Stimulated activated CD4-positive, alpha-beta T cell treated with anti-CD3 and anti-CD28 coated beads, Interleukin-2, amount 100 ng/mL, for 48 hours (primary cell): ENCODE measurements around the gene ATXN7L2.
"Not testable (repeated sequence)": the region's sequence is repeated elsewhere in the genome, so short reads cannot be mapped to it uniquely, and the experiment has no call there.

Experiments used
- DNase-seq, 2 donors: peaks; one replicate each; pipeline ENCODE4 v3.0.0-alpha.2; 2020

Gene ATXN7L2

GRCh38 chr1:109483672-109484518 is at the start of gene ATXN7L2:
Gene ATXN7L2 (plus strand): TSS chr1:109483905. CDS start chr1:109483954, 49 bp downstream.
- peak; percentile 81 to 86 for DNase-seq

- DNase-seq = no peak
These were observed 49.2 kb upstream of the ATXN7L2 start for GRCh38 chr1:109434484-109434883.

DNA sequence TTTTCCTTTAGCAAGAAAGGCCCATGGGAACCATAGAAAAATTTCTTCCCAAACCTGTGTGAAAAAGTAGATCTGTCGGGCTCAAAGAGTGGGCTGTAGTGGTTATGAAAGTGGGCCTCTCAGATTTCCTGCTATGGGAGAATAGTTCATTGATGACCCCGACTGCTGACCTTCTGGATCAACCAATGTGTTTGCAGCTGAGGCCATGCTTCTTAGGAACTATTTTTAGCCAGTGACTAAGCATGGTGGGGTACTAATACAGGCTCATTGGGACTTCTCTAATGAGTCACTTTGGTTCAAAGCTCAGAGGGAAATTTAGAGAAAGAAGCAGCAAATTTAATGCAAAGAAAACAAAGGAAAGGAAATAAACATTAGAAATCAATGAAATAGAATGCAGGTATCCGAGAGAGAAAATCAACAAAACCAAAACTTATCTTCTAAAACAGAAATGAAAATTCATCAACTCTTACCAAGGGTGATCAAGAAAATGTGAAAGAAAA is 44.9 kb upstream of the ATXN7L2 start:
- DNase-seq = no peak

DNA sequence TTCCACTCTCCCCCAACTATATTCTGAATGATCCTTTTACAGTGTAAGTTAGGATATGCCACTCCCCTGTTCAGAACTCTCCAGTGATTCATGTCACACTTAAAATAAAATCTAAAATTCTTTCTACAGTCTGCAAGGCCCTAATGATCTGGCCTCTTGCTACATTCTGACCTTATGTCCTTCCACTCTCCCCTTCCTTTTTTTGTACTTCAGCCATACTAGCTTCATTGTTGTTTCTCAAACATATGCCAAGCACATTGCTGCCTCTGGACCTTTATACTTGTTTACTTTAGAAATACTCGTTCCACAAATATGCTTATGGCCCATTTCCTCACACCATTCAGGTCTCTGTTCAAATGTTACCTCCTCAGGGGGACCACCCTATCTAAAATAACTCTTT is 42.6 kb upstream of the ATXN7L2 start:
- DNase-seq = no peak

GRCh38 chr1:109443476-109443875 is 40.2 kb upstream of the ATXN7L2 start:
- DNase-seq = no peak

DNA sequence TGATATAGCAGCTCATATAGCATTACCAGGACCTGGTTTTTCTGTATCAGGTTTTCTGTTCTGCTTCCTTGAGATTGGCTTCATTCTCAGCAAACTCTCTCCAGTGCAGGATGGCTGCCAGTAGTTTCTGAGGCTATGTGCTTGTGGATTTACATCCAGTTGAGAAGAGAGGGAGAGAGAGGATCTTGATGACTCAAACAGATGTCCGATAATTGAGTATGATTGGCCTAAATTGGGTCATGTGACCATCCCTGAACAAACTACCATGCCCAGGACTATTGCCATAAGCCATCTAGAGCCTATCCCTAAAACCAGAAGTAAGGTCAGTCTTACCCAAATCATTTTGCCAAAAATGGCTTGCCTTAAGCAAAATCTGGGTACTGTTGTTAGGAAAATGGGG is 39.4 kb upstream of the ATXN7L2 start:
- no peak for DNase-seq

GRCh38 chr1:109445949-109446695 is 37.6 kb upstream of the ATXN7L2 start:
- DNase-seq = not testable (repeated sequence)

DNA sequence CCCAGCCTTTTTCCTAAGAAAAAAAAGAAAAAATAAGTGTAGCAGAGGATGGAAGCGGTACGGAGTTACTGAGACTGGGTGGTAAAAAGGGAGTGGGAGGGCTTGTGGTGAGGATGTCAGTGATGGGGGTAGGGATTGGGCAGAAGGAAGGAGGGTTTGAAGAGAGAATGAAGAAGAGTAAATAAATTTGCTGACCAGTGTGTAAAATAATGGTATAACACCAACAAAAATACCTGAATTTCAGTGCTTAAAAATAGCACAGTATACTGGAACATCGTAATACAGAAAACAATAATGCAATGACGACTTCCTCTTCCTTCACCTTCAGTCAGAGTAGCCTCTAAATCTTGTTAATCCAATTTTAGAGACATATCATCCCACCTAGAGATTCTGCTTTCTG is 36.2 kb upstream of the ATXN7L2 start:
- DNase-seq = no peak

GRCh38 chr1:109454497-109455133 is 29.1 kb upstream of the ATXN7L2 start:
- no peak for DNase-seq

GRCh38 chr1:109457819-109458218 is 25.9 kb upstream of the ATXN7L2 start:
- no peak for DNase-seq

DNA sequence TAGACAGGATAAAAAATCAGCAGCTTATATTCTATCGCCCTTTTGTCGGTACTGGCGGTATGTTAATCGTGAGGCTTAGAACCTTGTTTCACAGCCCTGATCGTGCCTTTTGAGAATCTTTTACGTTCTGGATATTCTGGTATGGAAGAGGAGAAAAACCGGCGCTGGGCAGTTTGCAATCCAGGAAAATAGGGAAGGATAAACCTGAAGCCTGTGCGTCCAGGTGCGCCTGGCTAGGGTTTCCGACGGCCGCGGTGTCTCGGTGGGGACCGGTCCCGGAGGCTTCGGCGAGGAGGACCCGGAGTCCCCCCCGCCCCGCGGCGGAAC is 17.6 kb upstream of the ATXN7L2 start:
- DNase-seq = no peak

DNA sequence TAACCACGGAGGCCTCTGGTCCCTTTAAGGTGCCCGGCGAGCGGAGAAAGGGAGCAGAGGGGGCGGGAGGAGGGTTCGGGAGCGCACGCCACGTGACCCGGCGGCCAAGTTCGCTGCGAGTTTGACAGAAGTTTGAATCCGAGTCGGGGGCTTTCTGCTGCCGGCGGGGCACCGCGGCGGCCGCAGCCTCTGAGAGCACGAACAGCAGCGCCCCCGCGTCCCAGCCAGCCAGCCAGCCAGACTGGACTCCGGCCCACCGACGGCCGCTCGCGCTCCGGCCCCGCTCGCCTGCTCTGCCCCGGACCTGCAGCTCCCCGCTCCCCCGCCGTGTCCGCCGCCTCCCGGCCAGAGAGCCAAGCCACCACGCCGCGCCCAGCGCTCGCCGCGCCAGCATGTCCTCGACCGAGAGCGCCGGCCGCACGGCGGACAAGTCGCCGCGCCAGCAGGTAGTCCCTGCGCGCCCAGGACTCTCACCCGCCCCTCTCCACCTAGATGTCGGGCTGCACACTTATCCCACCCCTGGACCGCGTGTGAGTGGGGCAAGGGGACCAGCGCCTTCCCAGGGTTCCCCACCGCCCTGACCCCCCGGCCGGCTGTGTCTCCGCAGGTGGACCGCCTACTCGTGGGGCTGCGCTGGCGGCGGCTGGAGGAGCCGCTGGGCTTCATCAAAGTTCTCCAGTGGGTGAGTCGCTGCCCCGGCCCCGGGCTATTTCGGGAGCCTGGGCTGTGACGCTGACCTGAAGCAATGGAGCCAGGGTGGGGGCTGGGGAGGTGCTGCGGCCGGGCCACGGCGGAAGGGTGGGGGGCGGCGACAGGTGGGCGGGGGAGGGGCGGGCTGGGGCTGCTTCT is 17.0 kb upstream of the ATXN7L2 start, which contains the start of gene SYPL2:
TSS of gene SYPL2 (plus strand) at position 95 of the 849 bp plus-strand sequence. CDS start at position 393, 298 bp downstream.
- DNase-seq = no peak

- no peak for DNase-seq
These were observed 16.4 kb upstream of the ATXN7L2 start for GRCh38 chr1:109467301-109467777.

- no peak for DNase-seq
These were observed 15.6 kb upstream of the ATXN7L2 start for GRCh38 chr1:109468061-109468460.

- no peak for DNase-seq
These were observed 14.8 kb upstream of the ATXN7L2 start for GRCh38 chr1:109468903-109469302.

- no peak for DNase-seq
These were observed 13.5 kb upstream of the ATXN7L2 start for GRCh38 chr1:109470245-109470644.

DNA sequence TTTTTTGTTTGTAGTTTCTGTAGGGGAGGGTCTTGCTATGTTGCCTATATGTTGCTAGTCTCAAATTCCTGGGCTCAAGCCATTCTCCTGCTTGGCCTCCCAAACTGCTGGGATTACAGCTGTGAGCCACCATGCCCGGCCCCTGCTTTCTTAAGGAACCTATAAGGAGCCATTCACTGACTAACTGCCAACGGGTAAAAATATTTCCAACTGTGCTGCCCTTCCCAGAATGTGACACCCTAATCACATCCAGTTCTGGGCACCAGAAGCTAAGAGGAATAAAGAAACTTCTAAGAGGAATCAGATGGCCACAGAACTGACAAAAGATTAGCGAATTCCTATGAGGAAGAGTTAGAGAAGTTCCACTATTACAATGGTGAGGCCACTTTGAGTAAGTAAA is 10.9 kb upstream of the ATXN7L2 start:
- DNase-seq = no peak

DNA sequence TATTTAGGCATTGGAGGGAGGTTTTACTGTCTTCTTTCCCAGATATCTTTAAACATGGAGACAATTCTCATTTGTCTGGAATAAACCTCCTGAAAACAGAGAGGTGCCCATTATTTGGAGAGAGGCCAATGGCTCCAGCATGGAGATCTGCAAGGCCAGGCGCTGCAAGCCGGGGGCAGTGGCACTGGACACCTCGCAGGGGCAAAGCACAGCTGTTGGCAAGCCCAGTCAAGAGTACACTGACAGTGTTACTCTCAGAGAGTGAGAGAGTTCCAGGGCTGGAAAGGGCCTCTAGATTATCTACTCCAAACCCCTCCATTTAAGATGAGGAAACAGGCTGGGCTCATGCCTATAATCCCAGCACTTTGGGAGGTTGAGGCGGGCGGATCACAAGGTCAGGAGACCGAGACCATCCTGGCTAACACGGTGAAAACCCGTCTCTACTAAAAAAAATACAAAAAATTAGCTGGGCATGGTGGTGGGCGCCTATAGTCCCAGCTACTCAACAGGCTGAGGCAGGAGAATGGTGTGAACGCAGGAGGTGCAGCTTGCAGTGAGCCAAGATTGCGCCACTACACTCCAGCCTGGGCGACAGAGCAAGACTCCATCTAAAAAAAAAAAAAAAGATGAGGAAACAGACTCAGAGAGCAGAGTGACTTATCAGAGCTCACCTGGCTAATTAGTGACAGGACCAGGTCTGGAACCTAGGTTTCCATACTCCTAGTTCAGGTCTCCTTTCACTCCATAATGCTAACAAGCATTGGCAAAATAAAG is 10.2 kb upstream of the ATXN7L2 start:
- DNase-seq = not testable (repeated sequence)

DNA sequence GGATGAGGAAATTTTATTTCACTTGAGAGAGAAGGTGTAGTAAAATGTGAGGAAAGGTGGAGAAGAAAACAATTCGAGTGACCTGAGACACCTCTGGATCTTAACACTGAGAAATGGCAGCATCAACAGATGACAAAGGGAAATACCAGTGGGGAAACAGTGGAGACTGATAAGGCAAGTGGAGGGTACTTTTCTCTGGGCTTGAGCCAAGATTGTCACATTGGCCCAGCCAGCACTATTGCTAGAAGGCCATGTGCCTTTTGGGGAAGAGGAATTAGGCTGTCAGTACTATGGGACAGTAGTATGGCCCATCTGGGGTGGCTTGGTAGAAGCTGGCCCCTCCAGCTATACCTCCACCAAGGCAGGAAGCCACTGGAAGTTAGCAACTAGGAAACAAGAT is 9.0 kb upstream of the ATXN7L2 start:
- DNase-seq = no peak

DNA sequence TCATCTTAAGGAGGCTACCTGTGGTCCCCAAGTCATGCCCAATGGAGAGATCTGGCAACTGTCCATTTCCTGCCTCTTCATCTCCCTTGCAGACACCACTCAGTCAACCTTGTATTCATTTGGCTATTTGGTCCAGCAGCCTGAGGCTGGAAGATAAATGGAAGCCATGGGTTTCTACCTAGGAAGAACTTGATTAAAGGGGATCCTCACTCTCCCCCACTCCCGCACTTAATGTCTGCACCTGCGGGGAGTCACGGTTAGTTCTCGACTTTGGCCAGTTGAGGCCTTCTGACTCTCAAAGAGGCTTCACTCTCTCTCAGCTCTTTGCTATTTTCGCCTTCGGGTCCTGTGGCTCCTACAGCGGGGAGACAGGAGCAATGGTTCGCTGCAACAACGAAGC is 8.4 kb upstream of the ATXN7L2 start:
- DNase-seq = no peak

DNA sequence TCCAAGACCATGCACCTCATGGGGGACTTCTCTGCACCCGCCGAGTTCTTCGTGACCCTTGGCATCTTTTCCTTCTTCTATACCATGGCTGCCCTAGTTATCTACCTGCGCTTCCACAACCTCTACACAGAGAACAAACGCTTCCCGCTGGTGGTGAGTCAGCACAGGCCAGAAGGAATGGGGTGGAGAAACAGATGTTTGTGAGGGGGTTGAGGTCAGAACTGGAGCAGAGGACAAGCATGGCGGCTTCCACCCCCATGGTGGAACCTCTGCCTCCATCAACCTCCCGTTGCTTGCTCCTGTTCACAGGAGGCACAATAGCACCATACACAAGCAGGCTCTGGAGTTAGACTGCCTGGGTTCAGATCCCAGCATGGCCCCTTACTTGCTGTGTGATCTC is 6.9 kb upstream of the ATXN7L2 start:
- DNase-seq = no peak

GRCh38 chr1:109477821-109478220 is 5.9 kb upstream of the ATXN7L2 start:
- no peak for DNase-seq
